ENCODE measurements around the gene FBN1. TPM values are rescaled to one million over a fixed set of nuclear protein-coding genes. Genes with fewer than 3 reads are reported as not detected.

Gene FBN1
- total RNA-seq, 1 experiment from 2014 or later: 6.7 TPM

GRCh38 chr15:48479751-48480150 is 165.8 kb downstream of the FBN1 start:
- no peak for ATAC-seq
- Histone ChIP-seq H3K27me3 (ENCODE audit: low read length) (no peaks in the 10 kb centered on the region), H3K27ac (ENCODE audit: low read length) (no peak overlapping the region), H4K20me1 (ENCODE audit: low read length) (no peaks in the 10 kb centered on the region), H3K4me1 (ENCODE audit: insufficient read depth, low read length) (peaks cover 14% of the 10 kb centered on the region; the same call in 1 of the 2 replicates), H3K9me2 (replicated peaks; ENCODE audit: low read length) (no peaks in the 10 kb centered on the region), H2AFZ (ENCODE audit: low read length) (no peak overlapping the region), H3K9me3 (ENCODE audit: low read length) (no peaks in the 10 kb centered on the region), H3K9ac (ENCODE audit: low read length) (no peak overlapping the region), H3F3A (ENCODE audit: low read length, unreplicated experiment) (no peaks in the 10 kb centered on the region), H3K79me2 (ENCODE audit: low read length) (no peaks in the 10 kb centered on the region), H3K36me3 (ENCODE audit: low read depth, low read length) (no peaks in the 10 kb centered on the region), H3K4me2 (ENCODE audit: low read length) (no peak overlapping the region), H3K4me3 (ENCODE audit: low read length) (no peak overlapping the region)
- no TSS peak for BruUV-seq (replicated peaks)
- intact Hi-C loops (cut with micrococcal nuclease): loop anchor here (10.0 kb wide), 1 partner anchor 85 kb away; no protein-coding TSS in a partner anchor
- POLR2A ChIA-PET (ENCODE audit: unreplicated experiment): no interaction called here
- no peak for DNase-seq
- TF ChIP-seq EZH2 (IDR thresholded peaks at IDR 0.05; ENCODE audit: low read length, unreplicated experiment) (no peak), CTCF (conservative IDR thresholded peaks at IDR 0.05; ENCODE audit: low read depth, low read length) (no peak), EZH2phosphoT487 (IDR thresholded peaks at IDR 0.05; ENCODE audit: borderline replicate concordance, low read length) (no peak)
- CTCF ChIA-PET: no interaction called here

DNA sequence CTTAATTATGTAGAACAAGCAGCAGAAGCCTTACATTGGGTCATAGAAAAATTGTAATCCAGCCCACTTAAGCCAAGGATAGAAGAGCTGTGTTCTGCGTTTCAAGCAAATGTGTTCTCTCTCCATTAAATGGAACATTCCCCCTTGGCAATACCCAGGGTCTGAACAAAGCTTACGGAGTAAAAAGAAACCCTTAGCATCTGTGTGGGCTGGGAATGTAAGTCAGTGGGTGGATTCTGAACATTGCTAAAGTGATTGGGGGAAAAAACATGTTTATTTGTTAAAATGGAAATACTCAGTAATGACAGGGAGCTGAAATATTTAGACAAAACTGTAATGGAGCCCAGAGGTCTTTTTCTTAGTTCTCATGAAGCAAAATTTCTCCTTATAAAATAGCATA is 166.9 kb downstream of the FBN1 start:
- no peaks in the 10 kb centered on the region for H3K9me3 ChIP-seq (ENCODE audit: low read length)
- peaks cover 14% of the 10 kb centered on the region; the same call in 1 of the 2 replicates for H3K4me1 ChIP-seq (ENCODE audit: insufficient read depth, low read length)
- no peak overlapping the region for H3K4me3 ChIP-seq (ENCODE audit: low read length)
- H3K9ac ChIP-seq (ENCODE audit: low read length): no peak overlapping the region
- intact Hi-C loops (cut with micrococcal nuclease): loop anchor here (10.0 kb wide), 1 partner anchor 86 kb away; no protein-coding TSS in a partner anchor
- H3F3A ChIP-seq (ENCODE audit: low read length, unreplicated experiment): no peaks in the 10 kb centered on the region
- POLR2A ChIA-PET (ENCODE audit: unreplicated experiment): no interaction called here
- H3K36me3 ChIP-seq (ENCODE audit: low read depth, low read length): no peaks in the 10 kb centered on the region
- no peak overlapping the region for H3K4me2 ChIP-seq (ENCODE audit: low read length)
- BruUV-seq (replicated peaks): no TSS peak
- H4K20me1 ChIP-seq (ENCODE audit: low read length): no peaks in the 10 kb centered on the region
- CTCF ChIA-PET: no interaction called here
- no peak overlapping the region for H2AFZ ChIP-seq (ENCODE audit: low read length)
- no peak for TF ChIP-seq EZH2phosphoT487 (IDR thresholded peaks at IDR 0.05; ENCODE audit: borderline replicate concordance, low read length)
- TF ChIP-seq EZH2 (IDR thresholded peaks at IDR 0.05; ENCODE audit: low read length, unreplicated experiment): no peak
- no peak for TF ChIP-seq CTCF (conservative IDR thresholded peaks at IDR 0.05; ENCODE audit: low read depth, low read length)
- H3K27ac ChIP-seq (ENCODE audit: low read length): no peak overlapping the region
- ATAC-seq: no peak
- DNase-seq: no peak
- H3K27me3 ChIP-seq (ENCODE audit: low read length): no peaks in the 10 kb centered on the region
- no peaks in the 10 kb centered on the region for H3K79me2 ChIP-seq (ENCODE audit: low read length)
- H3K9me2 ChIP-seq (replicated peaks; ENCODE audit: low read length): no peaks in the 10 kb centered on the region

DNA sequence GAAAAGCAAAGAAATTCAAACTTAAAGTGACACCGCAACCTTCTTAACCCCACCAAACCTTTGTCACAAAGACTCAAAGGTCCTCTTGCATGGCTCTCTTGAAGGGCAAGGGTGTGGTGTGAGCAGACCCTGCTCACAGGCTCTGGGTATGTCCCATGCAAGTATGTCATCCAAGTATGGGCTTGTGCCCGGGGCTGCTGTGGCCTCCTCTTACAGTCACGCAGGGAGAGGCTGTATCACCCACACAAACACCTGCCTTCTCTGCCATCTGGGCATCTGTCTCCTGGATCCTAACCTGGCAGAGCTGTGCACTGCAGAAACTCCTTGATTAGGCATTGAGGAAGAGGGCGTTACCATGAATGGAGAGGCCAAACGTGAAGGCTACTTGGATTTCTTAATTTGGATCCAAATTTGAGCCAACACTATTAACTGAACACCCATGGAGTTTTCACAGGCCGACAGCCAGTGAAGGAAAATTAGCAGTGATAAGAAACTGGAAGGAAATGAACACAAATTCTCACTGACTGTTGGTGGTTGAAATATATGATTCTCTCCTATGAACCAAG is 167.6 kb downstream of the FBN1 start:
- Histone ChIP-seq H3K9ac (ENCODE audit: low read length) (no peak overlapping the region), H3K9me2 (replicated peaks; ENCODE audit: low read length) (no peaks in the 10 kb centered on the region), H3F3A (ENCODE audit: low read length, unreplicated experiment) (no peaks in the 10 kb centered on the region), H3K79me2 (ENCODE audit: low read length) (no peaks in the 10 kb centered on the region), H3K4me1 (ENCODE audit: insufficient read depth, low read length) (peaks cover 18% of the 10 kb centered on the region), H3K4me2 (ENCODE audit: low read length) (no peak overlapping the region), H4K20me1 (ENCODE audit: low read length) (no peaks in the 10 kb centered on the region), H3K27ac (ENCODE audit: low read length) (no peak overlapping the region), H2AFZ (ENCODE audit: low read length) (no peak overlapping the region), H3K27me3 (ENCODE audit: low read length) (no peaks in the 10 kb centered on the region), H3K9me3 (ENCODE audit: low read length) (no peaks in the 10 kb centered on the region), H3K36me3 (ENCODE audit: low read depth, low read length) (no peaks in the 10 kb centered on the region), H3K4me3 (ENCODE audit: low read length) (no peak overlapping the region)
- TF ChIP-seq EZH2 (IDR thresholded peaks at IDR 0.05; ENCODE audit: low read length, unreplicated experiment) (no peak), EZH2phosphoT487 (IDR thresholded peaks at IDR 0.05; ENCODE audit: borderline replicate concordance, low read length) (no peak), CTCF (conservative IDR thresholded peaks at IDR 0.05; ENCODE audit: low read depth, low read length) (no peak)
- ATAC-seq (no peak), DNase-seq (no peak)
- intact Hi-C loops (cut with micrococcal nuclease): loop anchor here (1.0 to 10.0 kb wide), 2 partner anchors 15 to 87 kb away; no protein-coding TSS in a partner anchor
- CTCF ChIA-PET: no interaction called here
- POLR2A ChIA-PET (ENCODE audit: unreplicated experiment): no interaction called here
- no TSS peak for BruUV-seq (replicated peaks)
